Stomach (tissue), 9 donors: ENCODE results near the gene CELF5. TPM values are rescaled to one million over a fixed set of nuclear protein-coding genes. Genes with fewer than 3 reads are reported as not detected.

Experiments used
- DNase-seq, 2 donors: peaks; one replicate each; pipeline versions ENCODE4 v3.0.0 to v3.0.0-alpha.2; 2013 to 2019
- H3K27ac ChIP-seq, 5 donors: fragments of 200-600 bp in 4 of 5; sonication (generic) in 4 of 5; one replicate each; pipeline ENCODE4 v1.5.1; 2013 to 2019; ENCODE audit warnings: mild to moderate bottlenecking in 1 of 5, moderate library complexity in 1 of 5
- H3K27me3 ChIP-seq, 3 donors: fragments of 200-600 bp; sonication (generic); one replicate each; pipeline ENCODE4 v1.5.1; 2017 to 2019; ENCODE audit warnings: mixed run types in 1 of 3
- H3K36me3 ChIP-seq, 4 donors: fragments of 200-600 bp; sonication (generic); 1 replicate in 3 of 4; 2 replicates in 1 of 4; pipeline ENCODE4 v1.5.1; 2016 to 2019
- H3K4me1 ChIP-seq, 4 donors: fragments of 200-600 bp; sonication (generic); one replicate each; pipeline ENCODE4 v1.5.1; 2016 to 2019
- H3K4me3 ChIP-seq, 4 donors: fragments of 200-600 bp; sonication (generic) in 3 of 4; one replicate each; pipeline ENCODE4 v1.5.1; 2016 to 2019; ENCODE audit warnings: mild to moderate bottlenecking in 1 of 4
- H3K9me3 ChIP-seq, 4 donors: fragments of 200-600 bp; sonication (generic); one replicate each; pipeline ENCODE4 v1.5.1; 2016 to 2019
- EP300 ChIP-seq: sonication (generic); formaldehyde crosslinking; IDR thresholded peaks from one replicate; pipeline ENCODE4 v1.6.1; 2017; ENCODE audit warnings: antibody characterized with exemption
- POLR2A ChIP-seq, 4 donors: fragments of 450-650 bp; IDR thresholded peaks; one replicate each; pipeline ENCODE4 v1.6.1; 2016; ENCODE audit warnings: antibody characterized with exemption in 4 of 4, control low read depth in 2 of 4, mild to moderate bottlenecking in 1 of 4, moderate library complexity in 1 of 4
- POLR2AphosphoS5 ChIP-seq, 3 donors: sonication (generic); formaldehyde crosslinking; IDR thresholded peaks; one replicate each; pipeline ENCODE4 v1.6.1; 2016; ENCODE audit warnings: antibody characterized with exemption in 3 of 3
- WGBS, 5 donors: extraction: QIAGEN DNeasy Blood & Tissue Kit in 3 of 5; methylation state at CpG; one replicate each; pipeline versions ENCODE4 v1.1.5 to v1.1.7; 2013 to 2018; 5-methylcytosine and 5-hydroxymethylcytosine counted together
- intact Hi-C: fragments of 100-400 bp; cut with DNase I; formaldehyde crosslinking; loops from one replicate; pipeline ENCODE4 v1.15.1; 2023; ENCODE audit warnings: low total_unique reads
- polyA plus RNA-seq, 3 donors: library from polyadenylated mRNA; stranded (reverse); fragments of 200-250 nt; gene quantifications; one replicate each; pipeline ENCODE4 v1.2.3, GENCODE V29; 2013
- total RNA-seq, 5 donors: library from RNA; depleted of rRNA; stranded (reverse); fragments of >200 nt; gene quantifications; one replicate each; pipeline versions ENCODE4 v1.1.0 to v1.2.3, GENCODE V29; 2014 to 2016
- TF ChIP-seq, protein P1 (sequence below), 7 experiments: fragments of 450-650 bp in 4 of 7; fragments of 200-600 bp in 3 of 7; sonication (generic) in 3 of 7; IDR thresholded peaks; one replicate each; pipeline ENCODE4 v1.5.1; 2016 to 2019; ENCODE audit warnings: antibody characterized with exemption in 7 of 7, control low read depth in 2 of 7, mild to moderate bottlenecking in 1 of 7
- donor health status: healthy with polysubstance abuse.
- donor health status: Bipolar disorder and iron deficiency.
- donor health status: healthy.

The CELF5 gene
- total and polyA plus RNA-seq, 8 donors: 0.18 TPM; not detected in 6

GRCh38 chr19:3283246-3283751, 58.8 kb downstream of the CELF5 start:
- intact Hi-C loops: no loop called here
- Histone ChIP-seq H3K36me3 (no peaks in the 10 kb centered on the region), H3K27ac (no peak overlapping the region), H3K27me3 (peaks cover 5 to 84% (median 30%) of the 10 kb centered on the region in 3 donors), H3K4me1 (peaks cover 16 to 20% (median 19%) of the 10 kb centered on the region in 4 donors), H3K4me3 (no peak overlapping the region), H3K9me3 (no peaks in the 10 kb centered on the region)
- WGBS, 5 donors: 79 to 90% (median 83%) methylated on average over 7 of the region's 7 CpGs
- TF ChIP-seq POLR2AphosphoS5 (IDR thresholded peaks at IDR 0.05): no peak
- TF ChIP-seq POLR2A (IDR thresholded peaks at IDR 0.05): no peak
- DNase-seq: no peak

DNA sequence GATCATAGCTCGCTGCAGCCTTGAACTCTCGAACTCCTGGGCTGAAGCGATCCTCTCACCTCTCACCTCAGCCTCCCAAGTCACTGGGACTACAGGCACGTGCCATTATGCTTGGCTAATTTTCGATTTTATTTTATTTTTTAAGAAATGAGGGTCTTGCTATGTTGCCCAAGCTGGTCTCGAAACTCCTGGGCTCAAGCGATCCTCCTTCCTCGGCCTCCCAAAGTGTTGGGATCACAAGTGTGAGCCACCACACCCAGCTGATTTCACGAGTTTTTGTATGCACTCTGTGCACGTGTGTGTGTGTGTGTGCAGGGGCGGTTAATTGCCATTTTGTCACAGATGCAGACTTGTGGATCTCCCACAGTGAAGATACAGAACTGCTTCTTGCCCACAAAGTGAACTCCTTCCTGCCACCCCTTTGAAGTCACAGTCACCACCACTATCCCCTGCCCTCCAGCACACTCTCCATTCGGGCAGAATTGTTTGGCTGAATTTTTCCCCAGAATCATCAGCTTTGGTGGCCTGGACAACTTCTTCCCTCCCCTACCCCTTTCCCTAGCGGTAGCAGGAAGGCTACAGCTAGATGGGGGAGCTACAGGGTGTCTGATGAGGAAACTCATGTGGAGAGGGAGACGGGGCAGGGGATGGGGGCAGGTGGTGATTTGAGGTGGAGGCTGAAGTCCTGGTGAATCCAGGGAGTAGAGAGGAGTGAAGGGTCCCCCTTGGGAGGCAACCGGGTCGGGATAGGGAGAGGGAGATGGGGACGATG, 59.6 kb downstream of the CELF5 start:
- H3K36me3 ChIP-seq: no peaks in the 10 kb centered on the region
- H3K4me1 ChIP-seq: peaks cover 16 to 20% (median 19%) of the 10 kb centered on the region in 4 donors
- peak overlapping the region; percentile 20 to 51 (median 27) for H3K4me3 ChIP-seq
- H3K9me3 ChIP-seq: no peaks in the 10 kb centered on the region
- intact Hi-C loops: no loop called here
- no peak for DNase-seq
- no peak for TF ChIP-seq POLR2A (IDR thresholded peaks at IDR 0.05)
- TF ChIP-seq EP300: no peak
- TF ChIP-seq, protein P1, sequence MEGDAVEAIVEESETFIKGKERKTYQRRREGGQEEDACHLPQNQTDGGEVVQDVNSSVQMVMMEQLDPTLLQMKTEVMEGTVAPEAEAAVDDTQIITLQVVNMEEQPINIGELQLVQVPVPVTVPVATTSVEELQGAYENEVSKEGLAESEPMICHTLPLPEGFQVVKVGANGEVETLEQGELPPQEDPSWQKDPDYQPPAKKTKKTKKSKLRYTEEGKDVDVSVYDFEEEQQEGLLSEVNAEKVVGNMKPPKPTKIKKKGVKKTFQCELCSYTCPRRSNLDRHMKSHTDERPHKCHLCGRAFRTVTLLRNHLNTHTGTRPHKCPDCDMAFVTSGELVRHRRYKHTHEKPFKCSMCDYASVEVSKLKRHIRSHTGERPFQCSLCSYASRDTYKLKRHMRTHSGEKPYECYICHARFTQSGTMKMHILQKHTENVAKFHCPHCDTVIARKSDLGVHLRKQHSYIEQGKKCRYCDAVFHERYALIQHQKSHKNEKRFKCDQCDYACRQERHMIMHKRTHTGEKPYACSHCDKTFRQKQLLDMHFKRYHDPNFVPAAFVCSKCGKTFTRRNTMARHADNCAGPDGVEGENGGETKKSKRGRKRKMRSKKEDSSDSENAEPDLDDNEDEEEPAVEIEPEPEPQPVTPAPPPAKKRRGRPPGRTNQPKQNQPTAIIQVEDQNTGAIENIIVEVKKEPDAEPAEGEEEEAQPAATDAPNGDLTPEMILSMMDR (IDR thresholded peaks at IDR 0.05): no peak
- no peak for TF ChIP-seq POLR2AphosphoS5 (IDR thresholded peaks at IDR 0.05)
- H3K27me3 ChIP-seq: peaks cover 5 to 85% (median 28%) of the 10 kb centered on the region in 3 donors
- 57 to 66% (median 63%) methylated on average over 17 of the region's 17 CpGs for WGBS, 5 donors
- peak overlapping the region; percentile 32 to 75 (median 59) for H3K27ac ChIP-seq

DNA sequence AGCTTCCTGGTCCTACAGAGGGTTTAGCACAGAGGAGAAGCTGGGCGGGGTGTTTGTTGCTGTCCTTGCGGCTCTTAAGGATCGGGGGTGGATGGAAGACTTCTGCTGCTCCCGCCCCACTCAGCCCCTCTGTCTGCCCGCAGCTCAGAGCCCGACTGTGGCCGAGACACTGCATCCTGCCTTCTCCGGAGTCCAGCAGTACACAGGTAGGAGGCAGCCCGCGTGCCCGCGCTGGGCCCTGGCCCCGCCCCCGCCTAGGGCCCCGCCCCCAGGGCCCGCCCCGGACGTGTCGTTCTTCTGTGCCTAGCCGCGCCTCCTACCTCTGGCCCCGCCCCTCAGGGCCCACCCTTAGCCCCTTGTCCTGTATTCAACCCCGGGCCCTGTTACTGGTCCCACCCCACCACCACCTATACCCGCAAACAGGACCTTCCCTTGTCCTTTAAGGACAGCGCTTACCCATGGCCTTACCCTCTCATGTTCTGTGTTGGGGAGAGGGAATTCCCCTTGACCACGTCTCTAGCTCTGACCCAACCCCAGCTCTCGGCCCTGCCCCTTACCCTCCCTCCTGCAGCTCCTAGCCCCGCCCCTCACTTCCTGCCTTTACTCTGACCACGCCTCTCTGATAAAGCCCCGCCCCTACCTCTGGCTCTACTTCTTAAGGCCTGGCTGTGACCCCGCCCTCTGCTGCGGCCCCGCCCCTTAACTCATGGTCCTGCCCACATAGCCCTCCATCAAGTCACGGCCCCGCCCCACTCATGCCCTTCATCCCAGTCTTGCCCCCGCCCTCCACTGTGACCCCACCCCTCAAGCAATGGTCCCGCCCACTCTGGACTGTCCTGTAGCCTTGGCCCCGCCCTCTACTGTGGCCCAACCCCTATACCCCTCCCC, 60.5 kb downstream of the CELF5 start:
- H3K9me3 ChIP-seq: no peaks in the 10 kb centered on the region
- DNase-seq: peak; percentile 95 to 98
- peak overlapping the region; percentile 58 to 79 (median 61) for H3K27ac ChIP-seq
- no peaks in the 10 kb centered on the region for H3K36me3 ChIP-seq
- H3K27me3 ChIP-seq: peaks cover 8 to 87% (median 27%) of the 10 kb centered on the region in 3 donors
- WGBS, 5 donors: 1 to 3% (median 2%) methylated on average over 19 to 38 of the region's 38 CpGs
- H3K4me1 ChIP-seq: peaks cover 16 to 23% (median 21%) of the 10 kb centered on the region in 4 donors
- no peak for TF ChIP-seq EP300
- TF ChIP-seq, protein P1 (IDR thresholded peaks at IDR 0.05): no peak
- TF ChIP-seq POLR2AphosphoS5 (IDR thresholded peaks at IDR 0.05): peak in 1 of 3 donors; percentile 53
- intact Hi-C loops: no loop called here
- H3K4me3 ChIP-seq: peak overlapping the region; percentile 20 to 51 (median 27)

GRCh38 chr19:3285647-3286176, 61.3 kb downstream of the CELF5 start:
- TF ChIP-seq EP300 (no peak), POLR2AphosphoS5 (IDR thresholded peaks at IDR 0.05) (no peak), POLR2A (IDR thresholded peaks at IDR 0.05) (no peak)
- TF ChIP-seq, protein P1 (IDR thresholded peaks at IDR 0.05): no peak
- Histone ChIP-seq H3K27ac (no peak overlapping the region), H3K27me3 (peaks cover 10 to 87% (median 27%) of the 10 kb centered on the region in 3 donors), H3K9me3 (no peaks in the 10 kb centered on the region), H3K4me3 (peak overlapping the region; percentile 31 to 51 (median 33)), H3K36me3 (no peaks in the 10 kb centered on the region), H3K4me1 (peaks cover 16 to 28% (median 24%) of the 10 kb centered on the region in 4 donors)
- intact Hi-C loops: no loop called here
- 1 to 4% (median 2%) methylated on average over 17 to 40 of the region's 40 CpGs for WGBS, 5 donors
- peak in 1 of 2 donors; percentile 86 for DNase-seq
